Central memory CD8-positive, alpha-beta T cell (primary cell): ENCODE measurements around the gene BIRC7.

ENCODE experiments used
- ATAC-seq: fragments of 150-1000 bp; cut with Tn5 transposase; replicated peaks from 2 replicates; pipeline ENCODE4 v1.10.0; 2022; ENCODE audit warnings: mild to moderate bottlenecking, moderate FRiP score, moderate number of reproducible peaks; ENCODE audit not compliant: poor library complexity, severe bottlenecking; ENCODE audit errors: extremely low read depth
- DNase-seq, 2 donors: peaks; one replicate each; pipeline ENCODE4 v3.0.0; 2021; ENCODE audit warnings: low spot score in 2 of 2
- H3K27ac Mint-ChIP-seq: one replicate; pipeline ENCODE4 v1.8.0; 2022; ENCODE audit warnings: low read depth, mild to moderate bottlenecking, moderate library complexity, mixed read lengths
- H3K27me3 Mint-ChIP-seq: one replicate; pipeline ENCODE4 v1.8.0; 2022; ENCODE audit warnings: mixed read lengths
- H3K36me3 Mint-ChIP-seq: one replicate; pipeline ENCODE4 v1.8.0; 2022; ENCODE audit warnings: mild to moderate bottlenecking, moderate library complexity, mixed read lengths; ENCODE audit not compliant: insufficient read depth
- H3K4me1 Mint-ChIP-seq: one replicate; pipeline ENCODE4 v1.8.0; 2022; ENCODE audit warnings: mixed read lengths
- H3K4me3 Mint-ChIP-seq: one replicate; pipeline ENCODE4 v1.8.0; 2022; ENCODE audit warnings: mild to moderate bottlenecking, moderate library complexity, mixed read lengths
- H3K9me3 Mint-ChIP-seq: one replicate; pipeline ENCODE4 v1.8.0; 2022; ENCODE audit warnings: mixed read lengths

Gene BIRC7

GRCh38 chr20:63288581-63289251, 53.0 kb downstream of the BIRC7 start:
- Mint-ChIP-seq H3K4me3 (no peak overlapping the region), H3K27me3 (no peaks in the 10 kb centered on the region), H3K27ac (no peak overlapping the region), H3K9me3 (no peaks in the 10 kb centered on the region), H3K4me1 (no peaks in the 10 kb centered on the region), H3K36me3 (peaks cover 19% of the 10 kb centered on the region)
- DNase-seq (no peak), ATAC-seq (no peak)

- DNase-seq: no peak
- H3K36me3 Mint-ChIP-seq: peaks cover 19% of the 10 kb centered on the region
- H3K4me1 Mint-ChIP-seq: no peaks in the 10 kb centered on the region
- no peaks in the 10 kb centered on the region for H3K9me3 Mint-ChIP-seq
- no peak for ATAC-seq
- peaks cover 2% of the 10 kb centered on the region for H3K27me3 Mint-ChIP-seq
- H3K27ac Mint-ChIP-seq: no peak overlapping the region
- H3K4me3 Mint-ChIP-seq: no peak overlapping the region
Observed at GRCh38 chr20:63289311-63290135, 53.8 kb downstream of the BIRC7 start.
